Stomach (tissue), 4 donors: ENCODE data around the gene TNFRSF14.

ENCODE experiments used
- CTCF ChIP-seq, 7 experiments: fragments of 450-650 bp in 4 of 7; fragments of 200-600 bp in 3 of 7; sonication (generic) in 3 of 7; IDR thresholded peaks; one replicate each; pipeline ENCODE4 v1.5.1; 2016 to 2019; ENCODE audit warnings: antibody characterized with exemption in 7 of 7, control low read depth in 2 of 7, mild to moderate bottlenecking in 1 of 7
- EP300 ChIP-seq: sonication (generic); formaldehyde crosslinking; IDR thresholded peaks from one replicate; pipeline ENCODE4 v1.6.1; 2017; ENCODE audit warnings: antibody characterized with exemption
- POLR2A ChIP-seq, 4 donors: fragments of 450-650 bp; IDR thresholded peaks; one replicate each; pipeline ENCODE4 v1.6.1; 2016; ENCODE audit warnings: antibody characterized with exemption in 4 of 4, control low read depth in 2 of 4, mild to moderate bottlenecking in 1 of 4, moderate library complexity in 1 of 4
- POLR2AphosphoS5 ChIP-seq, 3 donors: sonication (generic); formaldehyde crosslinking; IDR thresholded peaks; one replicate each; pipeline ENCODE4 v1.6.1; 2016; ENCODE audit warnings: antibody characterized with exemption in 3 of 3

GRCh38 chr1:2546515-2547209, 9.5 kb upstream of the TNFRSF14 start:
- TF ChIP-seq CTCF (IDR thresholded peaks at IDR 0.05) (peak in 2 of 7 experiments; percentile 6 to 25), POLR2AphosphoS5 (IDR thresholded peaks at IDR 0.05) (peak; percentile 56 to 88 (median 83)), POLR2A (IDR thresholded peaks at IDR 0.05) (no peak), EP300 (no peak)
